Renal pelvis (tissue), 4 donors: ENCODE data around the gene ZNF512. TPM values are rescaled to one million over a fixed set of nuclear protein-coding genes. Genes with fewer than 3 reads are reported as not detected.

Experiments
- DNase-seq: peaks from one replicate; pipeline ENCODE4 v3.0.0-alpha.2; 2013
- polyA plus RNA-seq, 3 donors: library from polyadenylated mRNA; unstranded; fragments of 120-200 nt; gene quantifications; one replicate each; pipeline ENCODE4 v1.2.1, GENCODE V29; 2013; ENCODE audit not compliant: insufficient read length in 3 of 3

Gene ZNF512
- polyA plus RNA-seq, 3 donors, result 72.1 to 84.9 (median 75.1) TPM

- DNase-seq, result no peak
Observed at GRCh38 chr2:27671235-27671634, 88.4 kb downstream of the ZNF512 start.

Other genes starting within 250 kb of the ZNF512 start
- 10 to 100 TPM; 69.1 to 80.2 (median 79.8) TPM for gene GTF3C2, start 226.3 kb upstream of the ZNF512 start, polyA plus RNA-seq
- gene EIF2B4, start 212.7 kb upstream of the ZNF512 start, polyA plus RNA-seq, result 10 to 100 TPM; 52.5 to 55.1 (median 53.0) TPM
- gene SNX17, start 212.4 kb upstream of the ZNF512 start, polyA plus RNA-seq, result 100 to 1,000 TPM; 108 to 121 (median 109) TPM
- 10 to 100 TPM; 23.7 to 27.3 (median 24.6) TPM for gene ZNF513, start 202.3 kb upstream of the ZNF512 start, polyA plus RNA-seq
- gene PPM1G, start 173.5 kb upstream of the ZNF512 start, polyA plus RNA-seq, result 100 to 1,000 TPM in 1 of 3 donors, 10 to 100 TPM in 2; 91.2 to 107 (median 96.4) TPM
- gene NRBP1, start 154.4 kb upstream of the ZNF512 start, polyA plus RNA-seq, result 100 to 1,000 TPM; 128 to 141 (median 133) TPM
- 10 to 100 TPM in 1 of 3 donors, 1 to 10 TPM in 2; 6.1 to 10.6 (median 9.5) TPM for gene KRTCAP3, start 140.7 kb upstream of the ZNF512 start, polyA plus RNA-seq
- gene IFT172, start 93.3 kb upstream of the ZNF512 start, polyA plus RNA-seq, result 10 to 100 TPM; 41.0 to 76.4 (median 66.0) TPM
- gene FNDC4, start 87.8 kb upstream of the ZNF512 start, polyA plus RNA-seq, result 1 to 10 TPM; 6.6 to 8.3 (median 8.1) TPM
- gene GCKR, start 86.2 kb upstream of the ZNF512 start, polyA plus RNA-seq, result under 1 TPM in 2 of 3 donors, not detected in 1; 0.10 to 0.40 TPM
- 10 to 100 TPM; 10.5 to 12.1 (median 11.4) TPM for gene CCDC121, start 46.0 kb downstream of the ZNF512 start, polyA plus RNA-seq
- gene GPN1, start 46.0 kb downstream of the ZNF512 start, polyA plus RNA-seq, result 10 to 100 TPM; 57.3 to 60.6 (median 57.4) TPM
- 10 to 100 TPM; 57.2 to 68.9 (median 65.8) TPM for gene SUPT7L, start 80.6 kb downstream of the ZNF512 start, polyA plus RNA-seq
- gene SLC4A1AP, start 80.8 kb downstream of the ZNF512 start, polyA plus RNA-seq, result 10 to 100 TPM; 32.1 to 40.6 (median 33.8) TPM
- 100 to 1,000 TPM; 132 to 153 (median 152) TPM for gene MRPL33, start 188.7 kb downstream of the ZNF512 start, polyA plus RNA-seq